Fibroblast of pulmonary artery (primary cell): ENCODE data around the gene RAB34.

Experiments used
- DNase-seq: peaks from one replicate; pipeline ENCODE4 v3.0.0-alpha.2; 2010; ENCODE audit warnings: low read depth
- H3K4me3 ChIP-seq: replicated peaks from 2 replicates; pipeline ENCODE4 v1.5.1; 2011; ENCODE audit warnings: low read depth, mild to moderate bottlenecking, control low read depth, low read length, moderate library complexity
- CTCF ChIP-seq: IDR thresholded peaks from 2 replicates; pipeline ENCODE4 v1.5.1; 2011; ENCODE audit warnings: mild to moderate bottlenecking, control low read depth, low read length, inconsistent platforms; ENCODE audit errors: missing control alignments

Gene RAB34

DNA sequence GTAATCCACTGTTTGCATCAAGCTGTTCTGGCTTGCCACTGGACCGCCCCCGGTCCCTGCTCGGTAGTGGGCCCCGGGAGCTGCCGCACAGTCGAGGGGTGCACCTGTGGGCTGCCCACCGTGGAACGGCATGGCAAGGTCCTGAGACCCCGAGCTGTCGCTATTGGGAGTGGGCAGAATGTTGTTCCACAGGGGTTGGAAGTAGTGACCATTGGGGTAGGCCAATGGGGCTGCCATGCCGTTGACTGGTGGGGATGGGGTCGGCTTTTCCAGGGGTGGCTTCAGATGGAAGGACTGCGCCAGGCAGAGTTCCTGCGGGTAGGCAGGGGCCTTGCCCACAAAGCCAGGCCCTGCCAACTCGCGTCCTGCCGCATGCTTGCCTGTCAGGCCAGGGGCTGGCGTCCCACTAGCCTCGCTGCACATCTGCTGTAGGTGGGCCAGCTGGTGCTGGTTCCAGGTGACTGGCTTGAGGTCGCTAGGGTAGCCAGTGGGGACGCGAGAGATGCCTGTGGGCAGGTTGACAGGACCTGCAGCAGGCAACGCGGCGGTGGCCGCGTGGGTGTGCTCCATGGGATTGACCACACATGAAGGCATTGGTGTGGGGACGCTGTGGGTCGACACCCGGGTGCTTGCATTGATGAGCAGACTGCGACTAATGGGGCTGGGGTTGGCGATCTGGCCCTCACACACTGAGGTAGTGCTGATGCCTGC lies 40.9 kb upstream of the RAB34 start:
- H3K4me3 ChIP-seq, result no peak overlapping the region
- TF ChIP-seq CTCF, result no peak
- DNase-seq, result no peak

DNA sequence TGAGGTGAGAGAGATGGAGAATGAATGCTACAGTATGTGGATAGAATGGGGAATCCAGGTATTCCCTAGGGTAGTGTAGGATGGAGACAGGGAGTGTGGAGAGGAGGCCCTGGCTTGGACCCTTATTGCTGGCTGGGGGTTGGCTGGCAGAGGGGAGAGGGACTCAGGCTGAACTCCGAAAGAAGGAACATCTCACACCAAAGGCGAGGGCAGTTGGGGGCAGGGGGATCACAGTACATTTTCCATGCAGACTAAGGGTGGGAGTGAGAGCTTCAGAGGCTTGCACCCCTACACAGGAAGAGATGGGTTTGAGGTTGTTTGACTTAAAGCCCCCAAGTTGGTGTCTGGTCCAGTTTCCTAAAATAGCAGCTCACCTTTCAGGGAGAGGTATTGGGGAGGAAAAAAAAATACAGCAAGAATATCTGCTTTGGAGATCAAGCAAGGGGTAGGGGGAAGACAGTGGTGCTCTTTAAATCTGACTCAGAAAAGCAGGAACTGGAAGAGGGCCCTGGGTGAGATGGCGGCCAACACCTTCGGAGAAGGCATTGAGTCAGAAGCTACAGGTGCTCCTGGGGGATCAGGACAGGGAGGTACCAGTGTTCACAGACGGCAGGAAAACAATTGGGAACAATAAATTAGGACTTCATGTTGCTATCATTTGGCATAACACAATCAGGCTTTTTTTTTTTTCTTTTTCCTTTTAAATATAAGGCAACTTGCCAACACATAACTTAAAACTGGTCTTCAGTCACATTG lies 38.6 kb upstream of the RAB34 start:
- H3K4me3 ChIP-seq, result no peak overlapping the region
- DNase-seq, result no peak
- TF ChIP-seq CTCF, result no peak

DNA sequence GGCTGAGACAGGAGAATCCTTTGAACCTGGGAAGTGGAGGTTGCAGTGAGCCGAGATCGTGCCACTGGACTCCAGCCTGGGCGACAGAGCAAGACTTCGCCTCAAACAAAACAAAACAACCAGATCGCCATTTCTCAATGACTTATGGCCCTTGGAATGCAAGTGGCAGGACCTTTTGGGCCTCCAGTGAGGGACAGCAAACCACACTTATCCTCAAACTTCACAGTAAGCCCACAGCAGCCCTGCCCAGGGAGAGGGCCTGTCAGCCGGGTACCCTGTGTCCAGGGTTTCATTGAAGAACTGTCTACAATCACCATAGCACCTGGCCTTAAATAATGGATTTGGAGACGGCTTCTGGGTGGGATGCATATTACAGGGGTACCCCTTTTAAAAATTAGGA lies 37.8 kb upstream of the RAB34 start:
- no peak for DNase-seq
- no peak overlapping the region for H3K4me3 ChIP-seq
- TF ChIP-seq CTCF, result no peak

GRCh38 chr17:28751600-28752366 lies 34.1 kb upstream of the RAB34 start:
- no peak for TF ChIP-seq CTCF
- no peak for DNase-seq

DNA sequence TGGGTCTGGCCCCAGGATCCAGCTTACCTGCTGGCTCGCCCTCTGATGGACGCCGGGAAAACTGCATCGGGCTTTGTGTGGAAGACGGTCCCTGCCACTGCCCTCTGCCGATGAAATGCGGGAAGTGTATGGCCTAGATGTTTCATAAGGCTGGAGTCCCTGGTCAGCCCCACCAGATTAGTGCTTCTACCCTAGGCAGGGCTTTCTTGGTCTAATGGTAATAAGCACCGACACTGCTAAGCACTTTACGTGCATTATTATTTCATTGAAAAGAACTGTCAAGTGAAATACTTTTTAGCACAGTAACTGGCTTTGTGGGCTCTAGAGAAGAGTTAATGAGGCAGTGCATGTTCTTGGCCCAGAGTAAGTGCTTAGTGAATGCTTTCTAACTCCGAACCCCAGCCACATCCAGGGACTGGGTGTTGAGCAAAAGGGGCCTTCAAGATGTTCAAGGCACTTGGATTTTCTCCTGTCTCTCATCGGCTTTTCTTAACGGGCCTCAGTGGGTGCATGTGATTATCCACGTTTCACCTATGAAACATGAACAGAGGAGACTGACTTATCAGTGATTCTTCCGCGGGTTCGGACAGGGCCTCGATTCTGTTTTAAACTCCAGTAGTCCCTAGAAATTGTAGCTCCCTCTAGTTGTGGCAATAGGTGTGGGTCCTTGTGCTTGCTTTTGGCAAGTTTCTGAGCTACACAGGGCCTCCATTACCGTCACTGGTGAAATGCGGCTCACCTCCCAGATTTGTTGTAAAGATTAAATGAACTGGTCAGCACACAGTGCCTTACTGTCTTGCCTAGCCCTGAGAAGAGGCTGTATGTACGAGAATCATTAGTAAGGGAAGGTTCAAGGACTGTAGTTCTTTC lies 32.7 kb upstream of the RAB34 start:
- TF ChIP-seq CTCF, result peak; percentile 14
- H3K4me3 ChIP-seq, result no peak overlapping the region
- DNase-seq, result peak; percentile 95

More at GRCh38 chr17:28751600-28752366, 34.1 kb upstream of the RAB34 start:
- H3K4me3 ChIP-seq, result no peak overlapping the region

DNA sequence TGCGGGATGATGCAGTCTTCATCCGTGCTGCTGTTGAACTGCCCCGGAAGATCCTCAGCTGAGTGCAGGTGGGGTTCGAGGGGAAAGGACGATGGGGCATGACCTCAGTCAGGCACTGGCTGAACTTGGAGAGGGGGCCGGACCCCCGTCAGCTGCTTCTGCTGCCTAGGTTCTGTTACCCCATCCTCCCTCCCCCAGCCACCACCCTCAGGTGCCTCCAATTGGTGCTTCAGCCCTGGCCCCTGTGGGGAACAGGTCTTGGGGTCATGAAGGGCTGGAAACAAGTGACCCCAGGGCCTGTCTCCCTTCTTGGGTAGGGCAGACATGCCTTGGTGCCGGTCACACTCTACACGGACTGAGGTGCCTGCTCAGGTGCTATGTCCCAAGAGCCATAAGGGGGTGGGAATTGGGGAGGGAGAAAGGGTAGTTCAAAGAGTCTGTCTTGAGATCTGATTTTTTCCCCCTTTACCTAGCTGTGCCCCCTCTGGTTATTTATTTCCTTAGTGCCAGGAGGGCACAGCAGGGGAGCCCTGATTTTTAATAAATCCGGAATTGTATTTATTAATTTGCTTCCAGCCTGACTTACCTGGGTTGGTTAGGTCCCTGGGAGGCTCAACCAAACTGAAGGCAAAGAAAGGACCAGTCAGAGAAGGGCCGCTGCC lies 32.0 kb upstream of the RAB34 start:
- TF ChIP-seq CTCF, result no peak
- no peak overlapping the region for H3K4me3 ChIP-seq
- no peak for DNase-seq
